IPS-15b (cell line): ENCODE data around the gene UTP15.
A peak's percentile ranks its signal among the peaks of the same experiment; 100 is the strongest.

Experiments
- H3K27me3 ChIP-seq: one replicate; pipeline ENCODE4 v1.6.1; 2013; ENCODE audit warnings: low read length; ENCODE audit not compliant: control insufficient read depth, insufficient read depth
- H3K36me3 ChIP-seq: one replicate; pipeline ENCODE4 v1.6.1; 2013; ENCODE audit warnings: low read length; ENCODE audit not compliant: control insufficient read depth, insufficient read depth
- H3K4me1 ChIP-seq: one replicate; pipeline ENCODE4 v1.6.1; 2013; ENCODE audit warnings: mild to moderate bottlenecking, low read length; ENCODE audit not compliant: control insufficient read depth, insufficient read depth
- H3K4me3 ChIP-seq: one replicate; pipeline ENCODE4 v1.5.1; 2013; ENCODE audit warnings: low read depth, low read length
- H3K9ac ChIP-seq: one replicate; pipeline ENCODE4 v1.6.1; 2013; ENCODE audit warnings: low read depth, mild to moderate bottlenecking, low read length
- H3K9me3 ChIP-seq: one replicate; pipeline ENCODE4 v1.6.1; 2013; ENCODE audit warnings: mild to moderate bottlenecking, low read length; ENCODE audit not compliant: control insufficient read depth, insufficient read depth

UTP15 gene

GRCh38 chr5:73607228-73607627 is 41.7 kb downstream of the UTP15 start:
- Histone ChIP-seq H3K4me3 (no peak overlapping the region), H3K4me1 (no peaks in the 10 kb centered on the region), H3K9ac (no peak overlapping the region), H3K27me3 (no peaks in the 10 kb centered on the region), H3K36me3 (no peaks in the 10 kb centered on the region), H3K9me3 (no peaks in the 10 kb centered on the region)

- H3K9ac ChIP-seq: no peak overlapping the region
- H3K4me3 ChIP-seq: no peak overlapping the region
- no peaks in the 10 kb centered on the region for H3K4me1 ChIP-seq
- H3K9me3 ChIP-seq: no peaks in the 10 kb centered on the region
- H3K36me3 ChIP-seq: no peaks in the 10 kb centered on the region
- H3K27me3 ChIP-seq: no peaks in the 10 kb centered on the region
These were observed 47.3 kb downstream of the UTP15 start for GRCh38 chr5:73612799-73613198.

GRCh38 chr5:73615085-73615484 is 49.5 kb downstream of the UTP15 start:
- H3K4me1 ChIP-seq: no peaks in the 10 kb centered on the region
- no peak overlapping the region for H3K9ac ChIP-seq
- no peaks in the 10 kb centered on the region for H3K9me3 ChIP-seq
- no peaks in the 10 kb centered on the region for H3K36me3 ChIP-seq
- no peaks in the 10 kb centered on the region for H3K27me3 ChIP-seq
- no peak overlapping the region for H3K4me3 ChIP-seq

GRCh38 chr5:73615947-73616346 is 50.4 kb downstream of the UTP15 start:
- Histone ChIP-seq H3K27me3 (no peaks in the 10 kb centered on the region), H3K4me1 (no peaks in the 10 kb centered on the region)

GRCh38 chr5:73617510-73618279 is 52.2 kb downstream of the UTP15 start:
- Histone ChIP-seq H3K36me3 (no peaks in the 10 kb centered on the region), H3K4me1 (no peaks in the 10 kb centered on the region), H3K4me3 (no peak overlapping the region), H3K9ac (no peak overlapping the region), H3K9me3 (no peaks in the 10 kb centered on the region), H3K27me3 (no peaks in the 10 kb centered on the region)

More at GRCh38 chr5:73615947-73616346, 50.4 kb downstream of the UTP15 start:
- Histone ChIP-seq H3K9ac (no peak overlapping the region), H3K9me3 (no peaks in the 10 kb centered on the region), H3K36me3 (no peaks in the 10 kb centered on the region), H3K4me3 (no peak overlapping the region)

GRCh38 chr5:73619606-73620333 is 54.2 kb downstream of the UTP15 start:
- no peaks in the 10 kb centered on the region for H3K36me3 ChIP-seq
- no peaks in the 10 kb centered on the region for H3K27me3 ChIP-seq
- no peaks in the 10 kb centered on the region for H3K9me3 ChIP-seq
- no peaks in the 10 kb centered on the region for H3K4me1 ChIP-seq
- H3K9ac ChIP-seq: no peak overlapping the region
- no peak overlapping the region for H3K4me3 ChIP-seq

- no peak overlapping the region for H3K4me3 ChIP-seq
- no peaks in the 10 kb centered on the region for H3K4me1 ChIP-seq
- H3K36me3 ChIP-seq: no peaks in the 10 kb centered on the region
- no peak overlapping the region for H3K9ac ChIP-seq
- H3K27me3 ChIP-seq: no peaks in the 10 kb centered on the region
- H3K9me3 ChIP-seq: no peaks in the 10 kb centered on the region
These were observed 54.8 kb downstream of the UTP15 start for GRCh38 chr5:73620334-73620687.

GRCh38 chr5:73623060-73623459 is 57.5 kb downstream of the UTP15 start:
- Histone ChIP-seq H3K27me3 (peaks cover 17% of the 10 kb centered on the region), H3K9ac (no peak overlapping the region), H3K4me3 (no peak overlapping the region), H3K4me1 (no peaks in the 10 kb centered on the region), H3K36me3 (no peaks in the 10 kb centered on the region), H3K9me3 (no peaks in the 10 kb centered on the region)

GRCh38 chr5:73623901-73624404 is 58.4 kb downstream of the UTP15 start:
- Histone ChIP-seq H3K4me3 (no peak overlapping the region), H3K36me3 (no peaks in the 10 kb centered on the region), H3K9ac (no peak overlapping the region), H3K9me3 (no peaks in the 10 kb centered on the region), H3K27me3 (peaks cover 25% of the 10 kb centered on the region), H3K4me1 (no peaks in the 10 kb centered on the region)

- no peaks in the 10 kb centered on the region for H3K36me3 ChIP-seq
- peaks cover 26% of the 10 kb centered on the region for H3K27me3 ChIP-seq
- no peak overlapping the region for H3K4me3 ChIP-seq
- H3K9me3 ChIP-seq: no peaks in the 10 kb centered on the region
- no peaks in the 10 kb centered on the region for H3K4me1 ChIP-seq
- no peak overlapping the region for H3K9ac ChIP-seq
These were observed 59.3 kb downstream of the UTP15 start for GRCh38 chr5:73624888-73625287.

- H3K4me3 ChIP-seq: peak overlapping the region; percentile 27
- no peaks in the 10 kb centered on the region for H3K9me3 ChIP-seq
- no peaks in the 10 kb centered on the region for H3K4me1 ChIP-seq
- H3K36me3 ChIP-seq: no peaks in the 10 kb centered on the region
- H3K27me3 ChIP-seq: peaks cover 26% of the 10 kb centered on the region
- no peak overlapping the region for H3K9ac ChIP-seq
These were observed 59.9 kb downstream of the UTP15 start for GRCh38 chr5:73625372-73625943.
